HG03439 (cell line): Measurements from ENCODE around the gene RAPGEF4.
"Not testable (repeated sequence)": the region's sequence is repeated elsewhere in the genome, so short reads cannot be mapped to it uniquely, and the experiment has no call there.

Source experiments
- ATAC-seq: cut with Tn5 transposase; IDR thresholded peaks from one replicate; pipeline ENCODE4 v1.9.1; 2021; ENCODE audit warnings: mild to moderate bottlenecking, moderate library complexity; ENCODE audit not compliant: unreplicated experiment

RAPGEF4 gene

DNA sequence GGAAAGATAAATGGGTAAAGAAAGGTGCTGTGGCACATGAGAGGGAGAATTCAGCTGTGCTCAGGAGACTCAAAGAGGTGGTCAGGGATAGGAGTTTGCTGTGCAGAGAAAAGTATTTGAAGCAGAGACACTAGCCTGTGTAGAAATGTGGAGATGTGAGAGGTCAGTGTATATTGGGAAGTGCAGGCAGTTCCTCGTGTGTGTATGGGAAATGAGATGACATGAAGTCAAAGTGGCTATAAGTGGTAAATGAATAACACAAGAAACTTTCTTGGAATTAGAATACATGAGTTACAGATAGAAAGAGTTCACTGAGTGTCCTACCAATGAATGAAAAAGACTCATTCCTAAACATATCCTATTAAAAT is 351.6 kb downstream of the RAPGEF4 start:
- no peak for ATAC-seq

DNA sequence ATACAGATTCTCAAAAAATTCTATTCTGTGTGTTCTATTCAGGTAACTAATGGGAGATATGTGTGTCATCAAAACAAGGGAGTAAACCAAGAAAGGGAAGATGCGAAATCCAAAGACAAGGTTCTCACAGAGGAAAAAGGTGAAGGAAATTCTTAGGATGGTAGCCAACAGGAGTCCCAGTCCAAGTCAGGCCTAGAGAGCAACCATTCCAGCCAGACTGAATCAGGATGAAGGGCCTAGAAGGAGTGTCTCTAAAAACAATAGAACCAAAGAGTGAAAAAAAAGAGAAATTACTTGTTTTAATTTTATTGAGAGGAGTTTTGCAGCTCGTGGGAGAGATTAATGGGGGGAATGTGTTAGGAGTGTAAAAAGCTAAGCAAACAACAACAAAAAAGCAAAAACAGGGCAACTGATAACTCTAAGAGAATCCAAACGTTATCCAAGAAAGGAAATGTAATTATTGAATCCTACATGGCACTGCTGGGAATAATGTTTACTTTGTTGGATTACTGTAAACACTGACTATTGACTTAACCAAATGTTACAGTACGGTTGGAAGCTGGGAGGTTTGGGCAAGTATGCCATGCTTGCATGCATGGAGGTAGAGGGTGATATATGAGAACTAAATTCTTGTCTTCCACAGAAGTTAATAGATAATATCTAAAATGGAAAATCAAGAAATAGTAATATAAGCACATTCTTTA is 352.3 kb downstream of the RAPGEF4 start:
- ATAC-seq = no peak

DNA sequence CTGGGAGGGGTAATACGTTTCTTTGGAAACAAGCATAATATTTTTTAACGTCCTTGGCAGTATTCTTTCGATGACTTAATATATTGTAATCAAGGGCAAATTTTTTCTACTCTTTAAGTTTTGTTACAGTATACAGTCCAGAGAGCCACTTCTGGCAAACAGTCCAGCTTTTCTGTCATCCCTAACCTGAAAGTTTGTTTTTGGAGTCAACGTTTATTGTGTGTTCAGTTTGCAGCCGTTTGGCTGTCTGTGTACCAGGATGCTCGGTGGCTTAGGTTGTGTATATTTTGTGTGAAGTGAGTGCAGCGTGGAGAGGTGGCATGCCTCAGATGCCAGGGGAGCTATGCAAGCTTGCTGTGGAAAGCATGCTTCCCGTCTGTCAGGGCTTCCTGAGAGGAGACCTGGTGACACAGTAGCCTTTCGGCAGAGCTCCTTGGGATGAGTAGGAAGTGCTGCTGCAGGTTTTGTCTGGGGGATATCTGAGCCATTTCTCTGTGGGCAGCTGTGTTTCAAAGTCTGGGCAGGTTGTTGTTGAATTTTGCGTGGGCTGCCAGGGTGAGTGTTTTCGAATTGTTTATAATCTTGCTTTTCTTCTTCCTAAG is 354.7 kb downstream of the RAPGEF4 start:
- no peak for ATAC-seq

DNA sequence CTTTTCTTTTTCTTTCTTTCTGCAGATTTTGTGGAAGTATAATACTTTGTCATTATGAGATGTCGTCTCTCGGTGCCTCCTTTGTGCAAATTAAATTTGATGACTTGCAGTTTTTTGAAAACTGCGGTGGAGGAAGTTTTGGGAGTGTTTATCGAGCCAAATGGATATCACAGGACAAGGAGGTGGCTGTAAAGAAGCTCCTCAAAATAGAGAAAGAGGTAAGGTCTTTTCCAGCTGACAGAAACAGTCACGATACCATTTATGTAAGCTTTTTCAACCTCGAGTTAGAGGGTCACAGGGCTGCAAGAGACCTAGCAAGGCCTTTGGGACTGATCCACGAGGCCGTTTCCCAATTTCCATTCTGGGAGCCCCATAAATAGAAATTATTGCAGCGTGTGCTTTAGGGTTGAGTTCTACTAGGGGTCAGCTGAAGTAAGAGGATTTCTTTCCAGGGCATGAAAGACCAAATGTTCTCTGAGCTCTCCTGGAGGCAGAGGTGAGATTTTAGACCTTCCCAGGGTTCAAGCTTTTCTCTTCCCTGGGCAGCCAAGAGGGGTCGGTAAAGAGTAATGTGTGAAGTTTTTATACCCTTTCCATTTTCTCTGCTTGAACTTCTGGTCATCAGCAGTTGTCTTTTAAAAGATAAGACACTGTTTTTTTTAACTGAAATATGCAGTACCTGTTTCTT is 355.5 kb downstream of the RAPGEF4 start:
- ATAC-seq = no peak

GRCh38 chr2:173091910-173092309 is 356.3 kb downstream of the RAPGEF4 start:
- no peak for ATAC-seq

- ATAC-seq = no peak
Measured at GRCh38 chr2:173092844-173093402, 357.3 kb downstream of the RAPGEF4 start.

- ATAC-seq = not testable (repeated sequence)
Measured at GRCh38 chr2:173093617-173094016, 358.0 kb downstream of the RAPGEF4 start.

DNA sequence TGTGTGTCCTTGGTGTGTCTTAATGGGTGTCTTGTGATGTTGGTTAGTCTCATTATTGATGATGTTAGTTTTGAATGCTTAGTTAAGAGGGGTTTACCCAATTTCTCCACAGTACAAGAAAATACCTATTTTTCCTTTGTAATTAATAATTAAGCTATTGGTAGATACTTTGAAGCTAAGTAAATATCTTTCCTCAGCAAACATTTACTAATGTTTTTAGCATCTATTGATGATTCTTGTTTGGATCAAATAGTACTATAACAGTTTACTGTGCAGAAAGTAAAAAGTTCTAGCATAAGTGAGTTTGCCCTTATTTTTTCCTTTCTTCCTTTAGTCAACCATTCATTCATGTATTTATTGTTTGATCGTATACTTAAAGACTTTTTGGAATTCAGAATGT is 359.1 kb downstream of the RAPGEF4 start:
- ATAC-seq = no peak

GRCh38 chr2:173095356-173095755 is 359.7 kb downstream of the RAPGEF4 start:
- no peak for ATAC-seq

GRCh38 chr2:173099271-173099670 is 363.6 kb downstream of the RAPGEF4 start:
- no peak for ATAC-seq

GRCh38 chr2:173099804-173100203 is 364.2 kb downstream of the RAPGEF4 start:
- ATAC-seq = no peak

GRCh38 chr2:173101687-173102086 is 366.0 kb downstream of the RAPGEF4 start:
- no peak for ATAC-seq
